NCI-H446 treated with DMSO at 0.1 percent for 48 hours (cell line): Measurements from ENCODE around the gene FGR.
"Not testable (repeated sequence)": the region's sequence is repeated elsewhere in the genome, so short reads cannot be mapped to it uniquely, and the experiment has no call there.

ENCODE experiments used
- DNase-seq: peaks from one replicate; lab custom pipeline; 2025; lab: John Stamatoyannopoulos, UW

The FGR gene

GRCh38 chr1:27634985-27635367 is at the start of gene FGR:
FGR (minus strand) TSS chr1:27635185; CDS start chr1:27623916, 11,269 bp downstream.
- DNase-seq, result no peak

- no peak for DNase-seq
These were observed 49.2 kb upstream of the FGR start for GRCh38 chr1:27684176-27684575.

DNA sequence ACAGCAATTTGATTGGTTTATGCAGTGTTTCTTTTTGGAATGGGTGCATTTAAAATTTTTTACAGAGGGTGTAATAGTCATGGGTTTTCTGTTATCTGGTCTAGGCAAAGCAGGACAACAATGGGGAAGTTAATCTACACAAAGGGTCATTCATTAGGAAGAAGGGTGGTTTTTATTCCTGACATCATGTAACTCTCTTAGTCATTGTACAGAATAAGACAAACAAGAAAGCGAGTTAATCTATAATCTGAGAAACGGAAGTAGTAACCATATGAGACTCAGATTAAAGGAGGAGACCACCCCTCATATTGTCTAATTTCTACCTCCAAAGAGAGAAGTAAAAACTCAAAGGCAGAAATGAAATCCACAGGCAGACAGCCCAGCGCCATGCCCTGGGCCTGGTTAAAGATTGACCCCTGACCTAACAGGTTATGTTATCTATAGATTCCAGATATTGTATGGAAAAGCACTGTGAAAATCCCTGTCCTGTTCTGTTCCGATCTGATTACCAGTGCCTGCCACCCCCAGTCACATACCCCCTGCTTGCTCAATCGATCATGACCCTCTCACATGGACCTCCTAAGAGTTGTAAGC is 47.5 kb upstream of the FGR start:
- no peak for DNase-seq

- DNase-seq, result not testable (repeated sequence)
These were observed 46.6 kb upstream of the FGR start for GRCh38 chr1:27681580-27681979.

GRCh38 chr1:27680225-27680791 is 45.3 kb upstream of the FGR start:
- not testable (repeated sequence) for DNase-seq

DNA sequence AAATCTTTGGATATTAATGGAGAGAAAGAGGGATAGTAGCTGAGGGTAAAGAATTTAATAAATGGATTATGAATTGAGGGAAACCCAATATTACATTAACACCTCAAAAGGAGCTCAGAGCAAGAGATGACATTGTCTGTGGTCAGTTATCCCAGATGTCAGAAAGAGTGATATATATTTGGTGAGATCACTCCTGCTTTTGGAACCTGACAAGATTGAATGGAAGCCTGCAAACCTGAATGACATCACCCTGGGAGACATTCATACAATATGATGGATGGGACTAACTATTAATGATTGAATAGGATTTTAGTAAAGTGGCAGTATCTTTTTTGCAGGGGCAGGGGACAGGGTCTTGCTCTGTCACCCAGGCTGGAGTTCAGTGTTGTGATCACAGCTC is 43.8 kb upstream of the FGR start:
- DNase-seq, result no peak

GRCh38 chr1:27676410-27676809 is 41.4 kb upstream of the FGR start:
- no peak for DNase-seq

GRCh38 chr1:27672750-27673112 is 37.7 kb upstream of the FGR start:
- peak; percentile 6 for DNase-seq

DNA sequence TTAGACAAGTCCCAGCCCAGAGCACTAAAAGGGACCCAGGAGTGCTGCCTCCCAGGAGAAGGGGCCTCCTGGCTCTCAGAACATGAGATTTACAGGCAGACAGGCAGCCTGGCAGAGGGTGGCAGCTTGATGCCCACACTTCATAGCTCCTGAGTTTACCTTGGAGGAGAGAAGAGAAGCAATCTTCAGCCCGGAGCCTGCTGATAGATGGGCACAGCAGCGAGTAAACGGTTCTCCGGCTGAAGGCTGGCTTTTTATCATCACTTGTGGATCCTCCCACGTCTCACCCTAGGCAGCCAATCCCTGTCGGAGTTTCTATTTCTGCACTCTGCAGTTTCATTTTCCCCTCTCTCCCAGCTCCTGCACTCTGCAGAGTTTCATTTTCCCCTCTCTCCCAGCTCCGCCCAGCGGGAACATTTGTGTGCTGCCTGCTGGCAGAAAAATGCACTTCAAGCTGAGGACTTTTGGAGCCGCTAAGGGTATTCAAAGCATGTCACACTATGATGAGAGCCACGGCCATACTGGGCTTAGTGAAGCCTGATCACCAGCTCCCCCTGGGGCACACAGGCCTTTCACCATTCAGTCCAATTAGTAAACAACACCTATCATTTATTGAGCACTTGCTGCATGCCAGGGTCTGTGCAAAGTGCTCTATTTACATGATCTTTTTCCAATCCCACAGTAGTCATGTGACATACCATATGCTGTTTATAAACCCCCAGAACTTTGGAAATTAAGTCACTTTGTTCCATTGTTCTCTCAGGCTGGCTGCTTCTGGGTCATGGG is 37.2 kb upstream of the FGR start, which contains the start of gene IFI6:
Gene IFI6 (minus strand): TSS at position 229 of the 786 bp plus-strand sequence. CDS start 2,878 bp downstream, outside the sequence.
- DNase-seq, result peak; percentile 86

DNA sequence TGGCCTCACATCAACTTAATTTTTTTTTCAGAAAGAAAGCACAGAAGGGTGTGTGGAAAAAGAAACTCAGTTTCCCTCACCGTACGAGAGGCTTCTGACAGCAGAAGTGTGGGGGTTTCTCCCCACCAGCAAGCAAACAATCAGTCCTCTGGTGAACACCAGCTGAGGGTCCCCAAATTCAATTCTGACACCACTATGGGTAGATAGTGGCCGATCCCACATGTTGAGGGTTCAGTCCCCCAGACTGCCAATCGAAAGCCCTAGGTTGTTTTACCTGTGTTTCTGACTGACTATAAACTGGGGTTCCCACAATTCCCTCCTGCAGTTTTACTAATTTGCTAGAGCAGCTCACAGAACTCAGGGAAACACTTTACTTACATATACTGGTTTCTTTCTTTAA is 34.9 kb upstream of the FGR start:
- no peak for DNase-seq

- peak; percentile 32 for DNase-seq
These were observed 34.1 kb upstream of the FGR start for GRCh38 chr1:27668808-27669723.

GRCh38 chr1:27668121-27668807 is 33.3 kb upstream of the FGR start:
- no peak for DNase-seq

GRCh38 chr1:27666791-27667254 is 31.8 kb upstream of the FGR start:
- DNase-seq, result no peak

DNA sequence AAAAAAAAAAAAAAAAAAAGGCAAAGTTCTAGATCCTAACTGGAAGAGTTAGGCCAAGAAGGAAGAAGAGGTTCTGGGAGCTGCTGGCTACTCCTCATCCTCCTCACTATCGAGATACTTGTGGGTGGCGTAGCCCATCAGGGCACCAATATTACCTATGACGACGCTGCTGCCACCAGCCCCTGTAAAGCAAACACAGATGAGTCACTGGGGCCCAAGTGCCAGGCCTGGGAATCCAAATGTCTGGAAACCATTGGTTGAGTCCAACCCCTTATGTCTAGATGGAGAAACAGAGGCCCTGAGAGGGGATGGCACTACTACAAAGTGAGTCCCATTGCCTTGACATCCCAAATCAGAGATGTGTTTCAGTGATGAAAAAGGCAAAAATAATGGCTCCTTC is 31.3 kb upstream of the FGR start:
- no peak for DNase-seq

GRCh38 chr1:27665016-27665651 is 30.1 kb upstream of the FGR start:
- DNase-seq, result no peak

- DNase-seq, result no peak
These were observed 29.3 kb upstream of the FGR start for GRCh38 chr1:27664291-27664690.

DNA sequence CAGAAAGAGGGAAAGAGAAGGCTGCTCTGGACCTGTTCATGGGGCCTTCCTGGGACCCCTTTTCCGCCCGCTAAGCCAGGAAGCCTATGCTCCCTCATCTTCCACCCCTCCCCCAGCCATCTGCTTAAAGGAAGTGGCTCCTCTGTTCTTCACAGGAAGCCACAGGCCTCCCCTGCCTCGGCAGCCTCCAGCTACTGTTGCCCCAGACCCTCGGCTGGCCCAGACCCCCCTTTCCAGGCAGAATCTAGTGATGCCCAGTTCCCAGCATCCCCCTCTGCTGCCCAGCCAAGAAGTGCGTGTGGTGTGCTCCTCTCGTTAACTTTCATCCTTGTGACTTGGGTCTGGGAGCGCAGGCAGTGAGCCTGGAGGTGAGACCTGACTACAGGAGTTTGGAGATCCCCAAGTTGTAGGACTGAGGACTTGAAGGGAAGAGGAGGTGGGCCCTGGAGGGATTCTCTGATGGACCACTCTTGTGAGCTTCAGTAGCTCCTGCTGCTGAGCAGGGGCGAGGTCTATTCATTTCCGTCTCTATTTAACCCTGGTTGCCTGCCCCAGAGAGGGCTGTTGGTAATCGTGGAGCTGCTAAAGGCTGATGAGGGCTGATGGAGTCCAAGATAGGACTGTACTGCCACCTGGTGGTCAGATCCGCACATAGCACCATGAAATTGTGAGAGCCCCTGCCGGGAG is 27.9 kb upstream of the FGR start:
- peak; percentile 68 for DNase-seq

DNA sequence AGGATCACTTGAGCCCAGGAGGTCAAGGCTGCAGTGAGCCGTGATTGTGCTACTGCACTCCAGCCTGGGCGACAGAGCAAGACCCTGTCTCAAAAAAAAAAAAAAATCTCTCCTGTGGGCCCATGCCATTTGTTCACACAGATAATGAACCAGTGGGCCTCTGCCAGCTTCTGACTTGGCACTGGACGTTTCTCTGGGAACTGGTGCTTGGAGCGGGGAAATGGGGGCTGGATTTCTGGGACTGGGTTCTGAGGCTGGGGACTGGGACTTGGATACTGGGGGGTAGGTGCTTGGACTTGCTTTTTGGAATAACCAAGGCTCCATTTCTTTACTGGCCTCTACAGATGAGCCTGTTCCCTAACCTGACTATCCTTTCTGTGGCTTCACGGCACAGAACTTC is 27.3 kb upstream of the FGR start:
- DNase-seq, result peak; percentile 10

GRCh38 chr1:27661412-27662075 is 26.6 kb upstream of the FGR start:
- no peak for DNase-seq

GRCh38 chr1:27660300-27660835 is 25.4 kb upstream of the FGR start:
- no peak for DNase-seq
